Subcutaneous adipose tissue (tissue), 4 donors: ENCODE measurements around the gene ATG10. TPM values are rescaled to one million over a fixed set of nuclear protein-coding genes. Genes with fewer than 3 reads are reported as not detected.

Experiments used
- CTCF ChIP-seq: fragments of 450-650 bp; IDR thresholded peaks from one replicate; pipeline ENCODE4 v1.5.1; 2016; ENCODE audit warnings: low read depth, mild to moderate bottlenecking, control low read depth, antibody characterized with exemption, moderate library complexity
- total RNA-seq, 4 donors: library from RNA; depleted of rRNA; stranded (reverse); fragments of >200 nt; gene quantifications; one replicate each; pipeline ENCODE4 v1.1.0, GENCODE V29; 2016

The ATG10 gene
- total RNA-seq, 4 donors from 2014 or later = 7.0 to 17.9 (median 7.6) TPM

GRCh38 chr5:82046276-82046647, 74.4 kb downstream of the ATG10 start:
- no peak for TF ChIP-seq CTCF

- no peak for TF ChIP-seq CTCF
These were observed 79.1 kb downstream of the ATG10 start for GRCh38 chr5:82050955-82051354.

GRCh38 chr5:82054004-82054710, 82.3 kb downstream of the ATG10 start:
- no peak for TF ChIP-seq CTCF

- no peak for TF ChIP-seq CTCF
These were observed 85.2 kb downstream of the ATG10 start for GRCh38 chr5:82057051-82057450.

GRCh38 chr5:82058710-82059109, 86.9 kb downstream of the ATG10 start:
- TF ChIP-seq CTCF = no peak

GRCh38 chr5:82066791-82067190, 95.0 kb downstream of the ATG10 start:
- no peak for TF ChIP-seq CTCF

GRCh38 chr5:82068723-82069122, 96.9 kb downstream of the ATG10 start:
- TF ChIP-seq CTCF = no peak
